Stomach (tissue), 9 donors: ENCODE results near the gene TEX47. TPM values are rescaled to one million over a fixed set of nuclear protein-coding genes. Genes with fewer than 3 reads are reported as not detected.

Experiments
- DNase-seq, 2 donors: peaks; one replicate each; pipeline versions ENCODE4 v3.0.0 to v3.0.0-alpha.2; 2013 to 2019
- H3K27ac ChIP-seq, 5 donors: fragments of 200-600 bp in 4 of 5; sonication (generic) in 4 of 5; one replicate each; pipeline ENCODE4 v1.5.1; 2013 to 2019; ENCODE audit warnings: mild to moderate bottlenecking in 1 of 5, moderate library complexity in 1 of 5
- H3K27me3 ChIP-seq, 3 donors: fragments of 200-600 bp; sonication (generic); one replicate each; pipeline ENCODE4 v1.5.1; 2017 to 2019; ENCODE audit warnings: mixed run types in 1 of 3
- H3K36me3 ChIP-seq, 4 donors: fragments of 200-600 bp; sonication (generic); 1 replicate in 3 of 4; 2 replicates in 1 of 4; pipeline ENCODE4 v1.5.1; 2016 to 2019
- H3K4me1 ChIP-seq, 4 donors: fragments of 200-600 bp; sonication (generic); one replicate each; pipeline ENCODE4 v1.5.1; 2016 to 2019
- H3K4me3 ChIP-seq, 4 donors: fragments of 200-600 bp; sonication (generic) in 3 of 4; one replicate each; pipeline ENCODE4 v1.5.1; 2016 to 2019; ENCODE audit warnings: mild to moderate bottlenecking in 1 of 4
- H3K9me3 ChIP-seq, 4 donors: fragments of 200-600 bp; sonication (generic); one replicate each; pipeline ENCODE4 v1.5.1; 2016 to 2019
- CTCF ChIP-seq, 7 experiments: fragments of 450-650 bp in 4 of 7; fragments of 200-600 bp in 3 of 7; sonication (generic) in 3 of 7; IDR thresholded peaks; one replicate each; pipeline ENCODE4 v1.5.1; 2016 to 2019; ENCODE audit warnings: antibody characterized with exemption in 7 of 7, control low read depth in 2 of 7, mild to moderate bottlenecking in 1 of 7
- EP300 ChIP-seq: sonication (generic); formaldehyde crosslinking; IDR thresholded peaks from one replicate; pipeline ENCODE4 v1.6.1; 2017; ENCODE audit warnings: antibody characterized with exemption
- POLR2A ChIP-seq, 4 donors: fragments of 450-650 bp; IDR thresholded peaks; one replicate each; pipeline ENCODE4 v1.6.1; 2016; ENCODE audit warnings: antibody characterized with exemption in 4 of 4, control low read depth in 2 of 4, mild to moderate bottlenecking in 1 of 4, moderate library complexity in 1 of 4
- POLR2AphosphoS5 ChIP-seq, 3 donors: sonication (generic); formaldehyde crosslinking; IDR thresholded peaks; one replicate each; pipeline ENCODE4 v1.6.1; 2016; ENCODE audit warnings: antibody characterized with exemption in 3 of 3
- whole genome bisulfite sequencing, 5 donors: extraction: QIAGEN DNeasy Blood & Tissue Kit in 3 of 5; methylation state at CpG; one replicate each; pipeline versions ENCODE4 v1.1.5 to v1.1.7; 2013 to 2018; 5-methylcytosine and 5-hydroxymethylcytosine counted together
- intact Hi-C: fragments of 100-400 bp; cut with DNase I; formaldehyde crosslinking; loops from one replicate; pipeline ENCODE4 v1.15.1; 2023; ENCODE audit warnings: low total_unique reads
- polyA plus RNA-seq, 3 donors: library from polyadenylated mRNA; stranded (reverse); fragments of 200-250 nt; gene quantifications; one replicate each; pipeline ENCODE4 v1.2.3, GENCODE V29; 2013
- small RNA-seq, 4 donors: library from RNA; depleted of rRNA; stranded (forward); fragments of <200 nt; gene quantifications; one replicate each; pipeline ENCODE3, GENCODE V24; 2016
- total RNA-seq, 5 donors: library from RNA; depleted of rRNA; stranded (reverse); fragments of >200 nt; gene quantifications; one replicate each; pipeline versions ENCODE4 v1.1.0 to v1.2.3, GENCODE V29; 2014 to 2016
- donor health status: healthy with polysubstance abuse.
- donor health status: Bipolar disorder and iron deficiency.
- donor health status: healthy.

The TEX47 gene
- total and polyA plus RNA-seq, 8 donors: not detected

GRCh38 chr7:88746126-88746525 lies 49.4 kb downstream of the TEX47 start:
- H3K27me3 ChIP-seq: no peaks in the 10 kb centered on the region
- H3K4me1 ChIP-seq: no peaks in the 10 kb centered on the region
- no peak overlapping the region for H3K27ac ChIP-seq
- no peaks in the 10 kb centered on the region for H3K36me3 ChIP-seq
- TF ChIP-seq POLR2AphosphoS5 (IDR thresholded peaks at IDR 0.05) (no peak), CTCF (IDR thresholded peaks at IDR 0.05) (no peak), EP300 (no peak), POLR2A (IDR thresholded peaks at IDR 0.05) (no peak)
- intact Hi-C loops: no loop called here
- no peaks in the 10 kb centered on the region for H3K9me3 ChIP-seq
- H3K4me3 ChIP-seq: no peak overlapping the region
- 29 to 41% (median 31%) methylated on average over 3 of the region's 3 CpGs for WGBS, 5 donors
- DNase-seq: no peak

Small RNA genes lying within 50 kb of the gene (small RNA-seq; reads per million reads assigned to genes)
- 0 reads per million in 4 donors for gene AC002127.1

Other genes starting within 250 kb of the TEX47 start
- under 1 TPM in 1 of 5 donors, not detected in 4; 0.37 TPM for gene ZNF804B, start 36.0 kb downstream of the TEX47 start, total RNA-seq
- not detected for gene ZNF804B, start 36.0 kb downstream of the TEX47 start, polyA plus RNA-seq